Central memory CD4-positive, alpha-beta T cell (primary cell): ENCODE results near the gene TMC1.
A peak's percentile ranks its signal among the peaks of the same experiment; 100 is the strongest.
"Not testable (repeated sequence)": the region's sequence is repeated elsewhere in the genome, so short reads cannot be mapped to it uniquely, and the experiment has no call there.

ENCODE experiments used
- DNase-seq: peaks from one replicate; pipeline ENCODE4 v3.0.0; 2022

The TMC1 gene

GRCh38 chr9:72526901-72527800 lies 5.7 kb downstream of the TMC1 start:
- DNase-seq: peak; percentile 80

- DNase-seq: no peak
Observed at GRCh38 chr9:72527801-72528195, 6.4 kb downstream of the TMC1 start.

GRCh38 chr9:72529531-72529930 lies 8.1 kb downstream of the TMC1 start:
- no peak for DNase-seq

- DNase-seq: no peak
Observed at GRCh38 chr9:72533322-72533721, 11.9 kb downstream of the TMC1 start.

GRCh38 chr9:72534931-72535330 lies 13.5 kb downstream of the TMC1 start:
- no peak for DNase-seq

- DNase-seq: no peak
Observed at GRCh38 chr9:72537011-72537545, 15.7 kb downstream of the TMC1 start.

GRCh38 chr9:72537671-72538070 lies 16.3 kb downstream of the TMC1 start:
- no peak for DNase-seq

- no peak for DNase-seq
Observed at GRCh38 chr9:72538921-72539702, 17.7 kb downstream of the TMC1 start.

GRCh38 chr9:72539824-72540347 lies 18.5 kb downstream of the TMC1 start:
- no peak for DNase-seq

- no peak for DNase-seq
Observed at GRCh38 chr9:72540348-72540873, 19.0 kb downstream of the TMC1 start.

- DNase-seq: not testable (repeated sequence)
Observed at GRCh38 chr9:72542537-72542833, 21.1 kb downstream of the TMC1 start.

GRCh38 chr9:72542917-72543316 lies 21.5 kb downstream of the TMC1 start:
- no peak for DNase-seq

GRCh38 chr9:72551306-72551705 lies 29.9 kb downstream of the TMC1 start:
- DNase-seq: no peak

- no peak for DNase-seq
Observed at GRCh38 chr9:72552356-72552755, 30.9 kb downstream of the TMC1 start.

GRCh38 chr9:72554221-72554641 lies 32.8 kb downstream of the TMC1 start:
- DNase-seq: no peak

GRCh38 chr9:72557549-72557948 lies 36.1 kb downstream of the TMC1 start:
- no peak for DNase-seq

- no peak for DNase-seq
Observed at GRCh38 chr9:72560086-72560485, 38.7 kb downstream of the TMC1 start.

GRCh38 chr9:72563806-72564205 lies 42.4 kb downstream of the TMC1 start:
- DNase-seq: no peak

- DNase-seq: no peak
Observed at GRCh38 chr9:72564479-72565281, 43.3 kb downstream of the TMC1 start.

GRCh38 chr9:72565535-72565934 lies 44.1 kb downstream of the TMC1 start:
- DNase-seq: no peak

- DNase-seq: no peak
Observed at GRCh38 chr9:72574156-72574810, 52.9 kb downstream of the TMC1 start.

GRCh38 chr9:72575666-72576065 lies 54.3 kb downstream of the TMC1 start:
- no peak for DNase-seq
